HG03060 (cell line): ENCODE data around the gene ZNF469.

Source experiments
- ATAC-seq: cut with Tn5 transposase; IDR thresholded peaks from one replicate; pipeline ENCODE4 v1.9.1; 2021; ENCODE audit warnings: low read depth, moderate number of reproducible peaks; ENCODE audit not compliant: unreplicated experiment

ZNF469 gene

GRCh38 chr16:88382491-88383400, at the start of gene ZNF469:
Gene ZNF469, plus strand, starts transcription at chr16:88382959. Its CDS starts 44,512 bp downstream, at chr16:88427471.
- ATAC-seq = no peak

DNA sequence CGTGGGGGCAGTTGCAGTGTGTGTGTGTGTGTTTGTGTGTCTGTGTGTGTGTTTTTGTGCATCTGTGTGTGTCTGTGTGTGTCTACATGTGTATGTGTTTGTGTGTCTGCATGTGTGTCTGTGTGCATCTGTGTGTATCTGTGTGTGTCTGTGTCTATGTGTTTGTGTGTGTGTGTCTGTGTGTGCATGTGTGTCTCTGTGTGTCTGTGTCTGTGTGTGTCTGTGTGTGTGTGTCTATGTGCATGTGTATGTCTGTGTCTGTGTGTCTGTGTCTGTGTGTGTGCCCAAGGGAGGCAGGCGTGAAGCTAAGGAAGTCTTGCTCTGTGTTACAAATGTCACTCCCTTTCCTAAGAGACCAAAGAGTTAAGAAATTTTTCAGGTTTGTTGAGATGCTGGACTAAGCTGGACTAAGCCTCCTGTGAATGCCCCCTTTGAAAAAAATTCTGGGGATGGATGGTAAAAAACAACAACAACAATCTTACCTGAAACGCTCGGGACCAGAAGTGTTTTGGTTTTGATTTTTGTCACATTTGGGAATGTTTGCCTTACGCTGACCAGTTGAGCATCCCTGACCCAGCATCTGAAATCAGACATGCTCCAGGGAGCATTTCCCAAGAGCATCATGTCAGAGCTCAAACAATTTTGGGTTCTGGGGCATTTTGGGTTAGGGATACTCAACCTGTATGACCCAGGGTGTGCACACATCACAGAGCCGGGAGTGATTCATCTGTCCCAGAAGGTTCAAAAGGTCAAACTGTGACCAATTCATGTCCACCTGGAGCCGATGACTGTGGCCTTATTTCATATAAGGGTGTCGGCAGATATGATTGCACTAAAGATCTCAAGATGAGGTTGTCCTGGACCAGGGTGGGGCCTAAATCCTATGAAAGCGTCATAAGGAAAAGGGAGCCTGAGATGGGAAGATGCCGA, 48.6 kb upstream of the ZNF469 start:
- ATAC-seq = no peak

DNA sequence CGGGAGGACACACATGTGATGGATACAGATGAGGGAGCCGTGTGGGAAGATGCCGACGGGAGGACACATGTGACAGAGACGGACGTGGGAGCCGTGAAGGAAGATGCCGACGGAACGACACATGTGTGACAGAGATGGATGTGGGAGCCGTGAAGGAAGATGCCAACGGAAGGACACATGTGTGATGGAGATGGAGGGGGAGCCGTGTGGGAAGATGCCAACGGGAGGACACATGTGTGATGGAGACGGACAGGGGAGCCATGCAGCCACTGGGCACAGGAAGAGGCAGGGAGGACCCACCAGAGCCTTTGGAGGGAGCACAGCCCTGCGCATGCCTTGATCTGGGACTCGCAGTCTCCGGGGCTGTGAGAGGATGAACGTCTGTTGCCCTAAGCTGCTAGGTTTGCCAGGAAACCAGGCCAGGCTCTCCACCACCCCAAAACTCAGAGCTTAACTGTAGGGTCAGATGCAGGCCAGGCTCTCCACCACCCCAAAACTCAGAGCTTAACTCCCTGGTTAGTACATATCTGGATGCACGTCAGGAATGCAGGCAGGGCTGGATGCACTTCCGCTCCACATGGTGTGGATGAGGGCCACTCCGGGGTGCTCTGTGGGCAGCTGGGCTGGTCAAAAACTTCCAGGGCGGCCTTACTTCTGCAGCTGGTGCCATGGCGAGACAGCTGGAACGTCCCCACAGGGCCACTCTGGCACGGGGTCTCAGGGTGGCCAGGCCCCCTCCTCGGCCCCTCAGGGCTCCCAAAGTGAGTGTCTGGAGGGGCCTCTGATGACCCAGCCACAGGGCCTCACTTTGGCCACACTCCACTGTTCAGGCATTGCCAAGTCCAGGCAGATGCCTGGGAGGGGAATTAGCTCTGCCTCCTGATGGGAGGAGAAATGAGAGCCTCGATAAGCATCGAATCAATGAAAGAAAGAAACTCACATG, 47.7 kb upstream of the ZNF469 start:
- no peak for ATAC-seq

DNA sequence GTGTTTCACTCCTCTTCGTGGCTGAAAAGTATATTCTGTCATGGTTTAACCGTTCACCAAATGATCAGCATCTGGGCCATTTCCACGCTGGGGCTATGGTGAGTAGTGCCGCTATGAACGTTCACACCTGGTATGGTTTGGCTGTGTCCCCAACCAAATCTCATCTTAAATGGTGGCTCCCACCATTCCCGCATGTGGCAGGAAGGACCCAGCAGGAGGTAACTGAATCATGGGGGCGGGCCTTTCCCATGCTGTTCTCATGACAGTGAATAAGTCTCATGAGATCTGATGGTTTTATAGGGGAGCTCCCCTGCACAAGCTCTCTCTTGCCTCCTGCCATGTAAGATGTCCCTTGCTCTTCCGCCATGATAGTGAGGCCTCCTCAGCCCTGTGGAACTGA, 45.7 kb upstream of the ZNF469 start:
- no peak for ATAC-seq

GRCh38 chr16:88337538-88337937, 45.2 kb upstream of the ZNF469 start:
- no peak for ATAC-seq

- ATAC-seq = no peak
These were observed 44.6 kb upstream of the ZNF469 start for GRCh38 chr16:88338111-88338510.

DNA sequence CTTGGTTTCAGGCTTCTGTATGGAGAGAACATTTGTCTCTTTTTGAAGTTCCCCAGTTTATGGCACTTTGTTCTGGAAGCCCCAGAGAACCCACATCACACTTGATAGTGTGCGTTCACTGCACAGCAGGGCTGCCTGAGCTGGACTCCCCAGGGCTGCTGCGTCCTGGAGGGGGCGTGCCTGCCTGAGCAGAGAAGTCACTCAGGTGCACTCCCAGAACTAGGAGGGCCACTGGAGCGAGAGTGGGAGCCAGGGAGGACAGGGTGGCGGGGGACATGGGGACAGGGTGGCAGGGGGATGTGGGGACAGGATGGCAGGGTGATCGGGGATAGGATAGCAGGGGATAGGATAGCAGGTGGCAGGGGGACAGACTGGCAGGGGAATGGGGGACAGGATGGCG, 43.9 kb upstream of the ZNF469 start:
- no peak for ATAC-seq

DNA sequence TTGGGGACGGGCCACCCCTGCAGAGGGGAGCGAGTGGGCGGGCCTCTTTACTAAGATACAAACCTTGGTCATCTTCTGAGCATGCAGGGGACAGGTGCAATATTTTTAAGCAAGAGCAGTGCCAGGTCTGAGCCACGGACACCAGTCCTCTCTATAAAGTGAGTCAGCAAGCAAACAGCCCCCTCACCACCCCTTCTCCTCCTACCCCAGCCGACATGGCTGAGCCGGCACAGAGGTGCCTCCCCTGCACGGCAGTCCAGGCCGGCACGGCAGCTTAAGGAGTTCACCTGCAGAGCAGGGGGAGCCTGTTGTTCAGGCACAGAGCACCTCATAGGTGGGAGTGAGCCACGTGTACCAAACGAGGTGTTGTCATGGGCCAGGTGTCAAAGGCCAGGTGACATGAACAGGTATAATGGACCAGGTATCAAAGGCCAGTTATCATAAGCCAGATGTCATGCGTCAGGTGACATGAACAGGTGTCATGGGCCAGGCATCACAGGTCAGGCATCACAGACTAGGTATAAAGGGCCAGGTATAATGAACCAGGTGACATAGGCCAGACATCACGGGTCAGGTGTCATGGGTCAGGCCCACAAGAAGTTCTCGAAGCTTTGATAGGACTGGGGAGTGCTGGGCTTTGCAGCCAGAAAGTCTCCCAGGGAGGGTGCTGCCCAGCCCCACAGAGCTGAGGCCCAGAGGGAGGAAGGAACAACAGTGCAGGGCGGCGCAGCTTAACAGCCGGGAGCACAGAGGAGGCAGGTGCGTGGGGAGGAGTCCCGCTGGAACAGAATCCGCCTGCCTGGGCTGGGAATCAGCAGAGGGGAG, 42.6 kb upstream of the ZNF469 start:
- ATAC-seq = no peak

DNA sequence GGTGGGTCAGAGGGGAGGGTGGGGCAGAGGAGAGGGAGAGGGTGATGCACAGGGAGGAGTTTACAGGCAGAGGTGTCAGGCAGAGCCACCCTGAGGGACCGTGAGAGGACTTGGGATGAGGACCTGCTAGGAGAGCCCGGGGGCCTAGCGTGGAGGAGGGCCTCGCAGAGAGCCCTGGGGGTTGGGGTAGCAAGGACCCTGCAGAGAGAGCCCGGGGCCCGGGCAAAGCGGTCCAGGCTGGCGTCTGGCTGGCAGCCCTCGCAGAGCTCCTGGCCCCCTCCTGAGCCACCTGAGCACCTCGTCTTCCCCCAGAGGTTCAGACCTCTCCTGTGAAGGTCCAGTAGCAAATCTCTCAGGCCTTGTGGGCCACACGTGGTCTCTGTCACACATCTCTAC, 42.0 kb upstream of the ZNF469 start:
- ATAC-seq = no peak

GRCh38 chr16:88341551-88342290, 41.0 kb upstream of the ZNF469 start:
- no peak for ATAC-seq

- ATAC-seq = no peak
These were observed 40.3 kb upstream of the ZNF469 start for GRCh38 chr16:88342491-88342890.

DNA sequence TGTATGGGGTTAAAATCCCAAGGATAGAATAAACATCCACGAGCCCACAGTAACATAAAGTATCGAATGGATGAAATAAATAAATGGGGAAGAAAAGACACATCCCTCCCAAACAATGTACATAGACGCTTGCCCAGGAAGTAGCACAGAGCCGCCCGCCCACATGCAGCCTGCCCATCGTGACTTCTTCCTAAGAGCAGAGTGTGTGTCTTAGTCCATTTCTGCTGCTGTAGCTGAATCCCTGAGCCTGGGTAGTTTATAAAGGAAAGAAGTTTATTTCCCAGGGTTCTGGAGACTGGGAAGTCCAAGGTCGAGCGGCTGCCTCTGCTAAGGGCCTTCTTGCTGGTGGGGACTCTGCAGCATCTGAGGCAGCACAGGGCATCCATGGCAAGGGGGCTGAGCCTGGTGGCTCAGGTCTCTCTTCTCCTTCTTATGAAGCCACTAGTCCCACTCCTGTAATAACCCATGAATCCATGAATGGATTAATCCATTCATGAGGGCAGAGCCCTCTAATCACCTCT, 39.4 kb upstream of the ZNF469 start:
- ATAC-seq = no peak

DNA sequence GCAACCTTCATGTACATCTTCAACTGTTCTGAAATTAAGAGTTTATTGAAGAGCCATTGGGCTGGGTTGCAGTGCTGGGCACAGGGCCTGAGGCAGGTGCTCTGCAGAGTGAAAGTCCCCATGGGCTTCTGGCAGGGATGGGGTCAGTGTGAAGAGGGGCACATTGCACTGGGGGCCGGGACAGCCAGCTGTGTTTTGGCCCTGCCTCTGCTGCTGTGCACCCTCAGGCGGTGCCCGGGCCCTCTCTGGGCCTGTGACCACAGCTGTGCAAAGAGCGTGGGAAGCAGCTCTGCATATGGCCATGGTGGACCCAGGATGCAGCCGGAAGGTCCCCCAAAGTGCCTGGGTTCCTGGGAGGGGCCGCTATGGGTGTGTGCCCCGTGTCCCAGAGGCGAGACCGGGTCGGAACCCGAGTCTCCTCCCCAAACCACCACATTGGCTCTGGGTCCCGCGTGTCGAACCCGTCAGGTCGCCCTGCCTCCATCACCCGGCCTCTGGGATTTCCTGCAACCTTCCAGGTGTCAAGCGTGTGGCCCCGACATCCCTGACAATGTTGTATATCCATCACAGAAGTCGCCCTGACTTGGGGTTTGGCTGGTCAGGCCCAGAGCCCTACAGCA, 38.2 kb upstream of the ZNF469 start:
- no peak for ATAC-seq

- no peak for ATAC-seq
These were observed 37.6 kb upstream of the ZNF469 start for GRCh38 chr16:88345031-88345720.

DNA sequence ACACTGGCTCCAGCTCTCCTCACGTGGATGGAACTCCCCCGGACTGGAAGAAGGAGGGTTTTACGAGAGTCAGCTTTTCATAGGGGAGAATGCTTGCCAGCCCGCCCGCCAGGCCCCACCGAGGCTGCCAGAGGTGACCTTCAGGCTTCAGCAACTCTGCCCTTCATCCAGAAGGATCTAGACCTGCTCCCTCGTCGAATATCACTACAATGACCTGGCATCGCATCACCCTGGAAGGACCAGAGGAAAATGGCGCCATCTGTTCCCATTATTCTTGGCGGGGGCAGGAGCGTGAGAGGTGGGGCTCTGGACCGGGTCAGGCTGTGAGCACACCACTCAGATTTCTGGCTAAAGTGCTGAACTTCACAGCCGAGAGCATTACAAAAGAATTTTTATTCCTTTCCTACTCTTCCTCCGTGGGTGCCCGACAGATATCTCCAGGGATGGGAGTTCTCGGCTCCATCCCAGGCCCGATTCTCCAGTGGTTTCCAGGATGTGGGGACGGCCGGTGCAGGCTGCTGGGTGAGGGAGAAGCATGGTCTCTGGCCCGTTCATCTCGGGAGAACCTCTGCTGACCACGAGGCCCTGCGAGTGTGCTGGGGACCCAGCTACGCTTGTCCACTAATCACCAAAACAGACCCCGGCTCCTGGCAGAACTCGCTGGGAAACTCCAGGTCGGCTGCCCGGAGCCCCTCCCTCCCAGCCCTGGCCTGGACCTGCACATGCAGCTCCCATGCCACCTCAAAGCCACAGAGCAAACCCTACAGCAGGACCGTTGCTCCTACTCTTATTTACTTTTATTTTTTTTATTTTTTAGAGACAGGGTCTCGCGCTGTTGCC, 36.8 kb upstream of the ZNF469 start:
- ATAC-seq = no peak

DNA sequence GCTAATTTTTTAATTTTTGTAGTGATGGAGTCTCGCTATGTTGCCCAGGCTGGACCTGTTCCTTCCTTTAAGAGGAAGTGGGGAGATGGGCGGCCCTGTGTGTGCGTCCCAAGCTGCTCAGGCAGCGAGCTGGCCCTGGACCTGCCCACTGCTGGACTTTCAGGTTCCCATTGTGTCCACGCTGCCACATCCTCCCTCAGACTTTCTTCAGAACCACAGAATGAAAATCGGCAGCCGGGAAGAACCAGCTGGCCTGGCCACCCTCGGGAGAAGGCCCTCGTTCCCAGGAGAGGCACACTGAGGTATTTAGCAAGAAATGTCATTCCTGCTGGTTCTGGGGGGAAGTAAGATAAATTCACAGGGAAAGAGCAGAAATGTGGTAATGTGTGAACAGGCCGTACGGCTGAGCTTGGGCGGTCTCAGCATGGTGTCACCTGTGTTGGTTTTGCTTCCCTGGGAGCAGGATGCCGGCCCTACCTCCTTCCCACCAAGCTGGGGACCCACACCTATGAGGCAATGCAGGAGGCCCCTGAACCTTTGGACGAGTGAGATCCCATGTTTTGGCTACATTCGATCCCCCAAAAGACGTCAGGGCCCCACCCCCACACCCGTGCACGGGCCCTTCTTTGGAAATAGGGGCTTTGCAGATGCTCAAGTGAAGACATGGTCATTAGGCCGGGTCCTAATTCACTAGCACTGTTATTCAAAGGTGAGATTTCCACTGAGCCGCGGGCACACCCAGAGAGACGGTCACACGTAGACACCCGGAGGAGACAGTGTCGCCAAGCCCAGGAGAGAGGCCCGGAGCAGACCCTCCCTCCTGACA, 35.9 kb upstream of the ZNF469 start:
- no peak for ATAC-seq
